ENCODE data around the gene OSBPL3.

The OSBPL3 gene

DNA sequence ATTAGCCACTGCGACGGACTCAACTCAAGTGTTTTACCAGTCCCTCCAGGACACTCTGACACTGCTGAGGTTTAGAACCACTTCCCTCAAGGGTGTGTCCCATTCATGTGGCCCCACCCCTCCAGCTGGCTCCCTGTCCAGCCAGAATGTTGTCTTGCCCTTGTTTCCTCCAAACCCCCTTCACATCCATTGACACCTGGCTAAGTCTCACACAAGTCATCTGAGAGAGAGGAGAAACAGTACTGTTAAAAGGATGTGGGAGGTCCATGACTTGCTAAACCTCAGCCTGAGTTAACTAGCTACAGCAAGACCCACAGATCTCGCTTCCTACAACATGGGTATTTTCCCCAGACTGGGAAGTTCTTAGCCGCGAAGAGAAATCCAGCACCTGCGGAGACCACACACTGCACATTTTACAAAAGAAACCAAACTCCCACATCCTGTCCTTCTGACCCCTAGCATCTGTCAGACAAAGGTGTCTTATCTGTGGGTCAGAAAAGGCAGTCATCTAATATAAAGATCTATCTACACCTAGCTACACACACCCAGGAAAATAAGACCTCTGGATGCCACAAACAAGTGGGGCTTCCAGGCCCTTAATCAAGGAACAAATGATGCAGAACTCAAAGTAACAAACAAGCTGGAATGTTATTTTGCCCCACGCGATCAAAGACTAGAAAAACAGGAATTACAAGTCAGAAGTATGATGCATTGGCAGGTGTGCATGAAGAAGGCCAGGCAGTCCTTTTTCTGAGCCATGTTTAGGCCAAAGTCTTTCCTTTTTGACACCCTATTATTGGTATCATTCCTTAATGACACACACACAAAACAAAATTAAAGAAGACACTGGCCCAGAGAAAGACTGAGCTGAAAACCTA, 13.9 kb downstream of the OSBPL3 start:
- H3K9ac ChIP-seq, result peak overlapping the region in 4 of 11 experiments; percentile 5 to 47 (median 22); a peak in 6 of 22 replicates
- peak overlapping the region; percentile 28 to 65 (median 57); a peak in 20 of 22 replicates for H3K27ac ChIP-seq
- peaks cover 0 to 6% (median 5%) of the 10 kb centered on the region in 11 experiments; a peak in 9 of 22 replicates for H3K9me3 ChIP-seq (replicated peaks in 1 of 11)
- peak overlapping the region; percentile 61 to 87 (median 74) for H3K4me2 ChIP-seq
- no peaks in the 10 kb centered on the region for H3K36me3 ChIP-seq
- no peaks in the 10 kb centered on the region for H3K27me3 ChIP-seq
- no peak for TF ChIP-seq Cebpa-rat (IDR thresholded peaks at IDR 0.05)
- peaks cover 48 to 92% (median 72%) of the 10 kb centered on the region in 10 experiments for H3K4me1 ChIP-seq
- peaks cover 0 to 4% (median 0%) of the 10 kb centered on the region in 11 experiments; a peak in 1 of 22 replicates for H4K20me1 ChIP-seq
- peak overlapping the region in 1 of 10 experiments; percentile 5; a peak in 2 of 20 replicates for H3K4me3 ChIP-seq

DNA sequence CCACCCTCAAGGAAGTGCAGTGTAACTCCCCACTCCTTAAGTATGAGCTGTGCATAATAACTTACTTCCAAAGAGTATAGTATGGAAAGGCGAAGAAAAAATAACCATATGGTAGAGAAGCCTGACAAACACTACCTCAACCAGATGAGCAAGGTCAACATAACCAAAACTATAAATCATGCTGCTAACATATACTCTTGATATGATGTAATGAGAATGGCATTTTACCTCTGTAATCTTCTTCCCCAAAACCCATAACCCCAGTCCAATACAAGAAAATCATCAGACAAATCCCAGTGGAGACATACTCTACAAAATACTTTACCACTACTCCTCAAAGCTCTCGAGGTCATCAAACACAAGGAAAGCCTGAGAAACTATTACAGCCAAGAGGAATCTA, 15.8 kb downstream of the OSBPL3 start:
- Histone ChIP-seq H3K9me3 (replicated peaks in 1 of 11) (peaks cover 0 to 16% (median 6%) of the 10 kb centered on the region in 11 experiments; a peak in 9 of 22 replicates), H3K4me2 (peak overlapping the region in 7 of 11 experiments; percentile 8 to 87 (median 73); a peak in 9 of 22 replicates), H3K4me1 (peaks cover 43 to 91% (median 63%) of the 10 kb centered on the region in 10 experiments), H3K4me3 (no peak overlapping the region), H3K27ac (peak overlapping the region in 4 of 11 experiments; percentile 67 to 86 (median 78); a peak in 4 of 22 replicates), H4K20me1 (peaks cover 0 to 4% (median 0%) of the 10 kb centered on the region in 11 experiments; a peak in 1 of 22 replicates), H3K36me3 (no peaks in the 10 kb centered on the region), H3K27me3 (no peaks in the 10 kb centered on the region), H3K9ac (no peak overlapping the region)
- no peak for TF ChIP-seq Cebpa-rat (IDR thresholded peaks at IDR 0.05)

DNA sequence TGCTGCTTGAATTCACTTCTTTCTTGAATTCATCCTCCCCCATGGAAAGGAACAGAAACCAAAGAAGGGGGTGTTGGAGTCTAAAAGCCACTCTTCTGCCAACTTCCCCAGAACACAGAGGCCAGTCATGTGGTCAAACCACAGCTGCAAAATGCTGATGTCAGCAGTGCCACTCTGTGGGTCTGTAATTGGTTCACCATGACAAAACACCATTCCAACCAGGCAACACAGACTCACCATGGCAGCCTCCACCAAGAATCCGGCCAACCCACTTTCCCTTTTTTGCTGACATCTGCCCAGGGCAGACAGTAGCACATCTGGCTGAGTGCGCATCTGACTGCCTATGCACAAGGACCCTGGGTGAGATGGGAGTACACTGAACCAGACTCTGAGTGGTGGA, 16.8 kb downstream of the OSBPL3 start:
- Histone ChIP-seq H3K27me3 (no peaks in the 10 kb centered on the region), H3K36me3 (no peaks in the 10 kb centered on the region), H3K9ac (peak overlapping the region in 6 of 11 experiments; percentile 50 to 69 (median 59); a peak in 9 of 22 replicates), H3K4me3 (peak overlapping the region in 2 of 10 experiments; percentile 7 to 26; a peak in 3 of 20 replicates), H3K4me2 (peak overlapping the region; percentile 55 to 87 (median 70)), H4K20me1 (peaks cover 0 to 4% (median 0%) of the 10 kb centered on the region in 11 experiments; a peak in 1 of 22 replicates), H3K9me3 (replicated peaks in 1 of 11) (peaks cover 0 to 16% (median 6%) of the 10 kb centered on the region in 11 experiments; a peak in 9 of 22 replicates), H3K27ac (peak overlapping the region in 10 of 11 experiments; percentile 33 to 86 (median 70); a peak in 18 of 22 replicates), H3K4me1 (peaks cover 39 to 89% (median 59%) of the 10 kb centered on the region in 10 experiments)
- no peak for TF ChIP-seq Cebpa-rat (IDR thresholded peaks at IDR 0.05)

DNA sequence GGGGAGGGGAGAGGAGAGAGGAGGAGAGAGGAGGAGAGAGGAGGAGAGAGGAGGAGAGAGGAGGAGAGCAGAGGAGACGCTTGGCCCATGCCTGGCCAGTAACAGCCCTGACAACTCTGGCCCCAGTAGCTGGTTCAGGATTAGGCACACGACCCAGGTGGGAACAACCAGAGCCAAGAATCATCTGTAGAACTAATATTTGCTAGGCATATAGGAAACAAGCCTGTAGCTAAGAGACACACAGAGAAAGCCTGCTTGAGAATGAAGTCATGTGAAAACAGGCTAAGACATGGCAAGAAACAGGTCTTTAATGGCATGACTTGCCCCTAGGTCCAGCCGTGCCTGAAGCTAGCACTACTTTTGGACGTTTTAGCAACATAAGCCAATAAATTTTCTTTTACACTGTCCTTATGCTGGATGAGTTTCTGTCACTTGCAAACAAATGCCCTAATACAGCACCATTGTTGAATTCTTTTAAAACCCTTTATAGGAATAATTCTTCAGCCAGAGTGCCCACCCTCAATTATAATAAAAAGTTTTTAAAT, 17.5 kb downstream of the OSBPL3 start:
- H3K9me3 ChIP-seq (replicated peaks in 1 of 11), result peaks cover 0 to 16% (median 6%) of the 10 kb centered on the region in 11 experiments; a peak in 9 of 22 replicates
- H3K4me3 ChIP-seq, result peak overlapping the region in 2 of 10 experiments; percentile 7 to 26; a peak in 3 of 20 replicates
- TF ChIP-seq Cebpa-rat (IDR thresholded peaks at IDR 0.05), result no peak
- peak overlapping the region in 6 of 11 experiments; percentile 50 to 69 (median 59); a peak in 8 of 22 replicates for H3K9ac ChIP-seq
- H3K4me2 ChIP-seq, result peak overlapping the region; percentile 55 to 87 (median 70)
- H3K36me3 ChIP-seq, result no peaks in the 10 kb centered on the region
- no peaks in the 10 kb centered on the region for H3K27me3 ChIP-seq
- H4K20me1 ChIP-seq, result peaks cover 0 to 4% (median 0%) of the 10 kb centered on the region in 11 experiments; a peak in 1 of 22 replicates
- peak overlapping the region in 8 of 11 experiments; percentile 47 to 86 (median 70); a peak in 16 of 22 replicates for H3K27ac ChIP-seq
- peaks cover 32 to 87% (median 52%) of the 10 kb centered on the region in 10 experiments for H3K4me1 ChIP-seq

DNA sequence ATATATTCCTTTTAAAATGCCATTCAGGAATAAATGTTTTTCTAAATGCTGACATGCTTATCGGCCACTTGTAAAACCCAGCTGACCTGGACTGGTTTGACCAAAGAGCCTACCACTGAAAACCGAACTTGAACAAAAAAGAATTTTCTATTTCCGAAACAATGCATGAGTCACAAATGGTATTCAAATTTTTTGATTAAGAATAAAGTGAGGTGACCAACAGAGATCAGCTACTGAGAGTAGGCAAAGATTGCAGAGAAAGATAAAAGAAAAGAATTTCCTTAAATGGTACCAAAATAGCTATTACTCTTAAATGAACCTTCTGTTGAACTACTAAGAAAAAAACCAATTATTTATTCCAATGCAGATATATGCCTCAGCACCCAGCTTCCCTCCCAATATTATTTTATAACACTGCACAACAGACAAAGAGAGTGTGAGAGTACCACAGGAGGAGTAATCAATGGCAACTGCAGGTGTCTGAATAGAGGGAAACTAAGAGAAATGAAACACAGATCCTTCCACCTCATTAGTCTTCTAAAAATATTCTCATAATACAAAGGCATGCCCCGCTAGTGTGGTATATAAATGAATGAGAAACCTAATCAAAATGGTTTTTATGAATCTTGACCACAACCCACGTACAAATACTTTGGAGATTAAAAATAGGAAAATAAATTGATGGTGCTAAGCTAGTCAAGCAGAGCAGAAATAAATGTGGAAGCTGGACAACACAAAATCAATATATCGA, 20.1 kb downstream of the OSBPL3 start:
- Histone ChIP-seq H3K36me3 (peaks cover 0 to 4% (median 0%) of the 10 kb centered on the region in 11 experiments; a peak in 1 of 22 replicates), H3K27me3 (no peaks in the 10 kb centered on the region), H3K4me3 (no peak overlapping the region), H3K4me1 (peaks cover 14 to 62% (median 26%) of the 10 kb centered on the region in 10 experiments), H3K4me2 (peak overlapping the region in 1 of 11 experiments; percentile 57; a peak in 1 of 22 replicates), H3K9ac (no peak overlapping the region), H3K27ac (no peak overlapping the region), H3K9me3 (replicated peaks in 1 of 11) (peaks cover 0 to 22% (median 6%) of the 10 kb centered on the region in 11 experiments; a peak in 11 of 22 replicates), H4K20me1 (no peaks in the 10 kb centered on the region)
- TF ChIP-seq Cebpa-rat (IDR thresholded peaks at IDR 0.05), result no peak

DNA sequence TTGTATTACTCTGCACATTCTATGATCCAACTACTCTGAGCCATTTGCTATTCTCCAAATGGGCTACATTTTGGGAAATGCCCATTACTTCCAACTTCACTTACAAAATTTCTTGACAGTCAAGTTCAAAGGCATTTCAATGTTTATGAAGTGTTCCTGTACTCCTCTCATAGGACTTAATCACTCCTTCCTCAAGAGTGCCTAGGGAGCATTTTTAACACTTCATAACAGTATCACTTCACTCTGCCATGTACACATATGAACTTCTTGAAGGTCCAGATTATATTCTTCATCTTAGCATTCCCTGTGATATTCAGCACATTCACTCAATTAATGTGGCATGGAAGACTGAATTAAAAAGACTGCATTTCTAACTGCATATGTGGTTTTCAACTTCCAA, 21.6 kb downstream of the OSBPL3 start:
- peak overlapping the region in 1 of 11 experiments; percentile 12; a peak in 1 of 22 replicates for H3K4me2 ChIP-seq
- no peak overlapping the region for H3K4me3 ChIP-seq
- peaks cover 10 to 54% (median 11%) of the 10 kb centered on the region in 10 experiments for H3K4me1 ChIP-seq
- peaks cover 0 to 3% (median 0%) of the 10 kb centered on the region in 11 experiments; a peak in 1 of 22 replicates for H4K20me1 ChIP-seq
- peaks cover 0 to 4% (median 0%) of the 10 kb centered on the region in 11 experiments; a peak in 1 of 22 replicates for H3K36me3 ChIP-seq
- no peak for TF ChIP-seq Cebpa-rat (IDR thresholded peaks at IDR 0.05)
- no peak overlapping the region for H3K9ac ChIP-seq
- H3K27me3 ChIP-seq, result no peaks in the 10 kb centered on the region
- H3K9me3 ChIP-seq (replicated peaks in 1 of 11), result peaks cover 0 to 22% (median 6%) of the 10 kb centered on the region in 11 experiments; a peak in 11 of 22 replicates
- no peak overlapping the region for H3K27ac ChIP-seq

DNA sequence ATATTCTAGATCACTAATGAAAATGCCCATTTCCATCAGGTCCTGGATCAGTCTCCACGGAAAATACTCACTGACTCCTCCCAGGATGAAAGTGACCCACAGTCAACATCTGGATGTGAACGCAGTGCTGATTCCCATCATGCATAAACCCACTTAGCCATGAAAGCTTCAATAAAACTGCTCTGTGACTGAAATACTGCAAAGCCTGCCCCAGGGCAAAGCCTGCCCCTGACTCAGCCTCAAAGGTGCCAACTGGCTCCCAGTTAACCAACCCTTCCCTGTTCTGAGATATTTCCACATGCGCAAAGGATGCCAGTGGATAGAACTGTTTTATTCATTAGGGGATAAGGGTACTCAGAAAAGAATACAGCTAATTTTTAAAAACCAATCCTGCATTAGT, 24.0 kb downstream of the OSBPL3 start:
- Histone ChIP-seq H3K4me1 (peaks cover 0 to 52% (median 0%) of the 10 kb centered on the region in 10 experiments; a peak in 6 of 20 replicates), H4K20me1 (peaks cover 0 to 3% (median 0%) of the 10 kb centered on the region in 11 experiments; a peak in 1 of 22 replicates), H3K27me3 (no peaks in the 10 kb centered on the region), H3K9ac (no peak overlapping the region), H3K9me3 (replicated peaks in 1 of 11) (peaks cover 0 to 15% (median under 1%) of the 10 kb centered on the region in 11 experiments; a peak in 8 of 22 replicates), H3K4me3 (no peak overlapping the region), H3K4me2 (no peak overlapping the region), H3K36me3 (peaks cover 0 to 4% (median 0%) of the 10 kb centered on the region in 11 experiments; a peak in 1 of 22 replicates), H3K27ac (no peak overlapping the region)
- no peak for TF ChIP-seq Cebpa-rat (IDR thresholded peaks at IDR 0.05)

DNA sequence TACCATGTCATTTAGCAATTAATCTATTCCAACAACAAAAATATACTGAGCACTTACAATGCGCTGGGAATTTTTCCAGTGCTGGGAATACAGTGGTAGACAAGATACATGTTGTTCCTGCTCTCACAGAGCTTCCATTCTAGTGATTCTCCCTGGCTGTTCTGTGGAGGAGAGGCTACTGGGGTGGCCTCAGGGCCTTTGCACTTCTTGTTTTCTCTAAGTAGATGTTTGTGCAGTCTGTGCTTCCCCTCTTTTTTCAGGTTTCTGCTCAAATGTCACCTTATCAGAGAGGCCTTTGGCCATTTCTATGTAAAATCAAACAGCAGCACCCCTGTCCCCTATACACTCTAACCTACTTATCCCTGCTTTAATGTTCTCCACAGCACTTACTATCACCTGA, 24.7 kb downstream of the OSBPL3 start:
- Histone ChIP-seq H4K20me1 (peaks cover 0 to 3% (median 0%) of the 10 kb centered on the region in 11 experiments; a peak in 1 of 22 replicates), H3K36me3 (peaks cover 0 to 4% (median 0%) of the 10 kb centered on the region in 11 experiments; a peak in 1 of 22 replicates), H3K4me3 (no peak overlapping the region), H3K9ac (no peak overlapping the region), H3K9me3 (replicated peaks in 1 of 11) (peaks cover 0 to 8% (median 4%) of the 10 kb centered on the region in 11 experiments; a peak in 6 of 22 replicates), H3K4me1 (peaks cover 0 to 52% (median 0%) of the 10 kb centered on the region in 10 experiments; a peak in 6 of 20 replicates), H3K27me3 (no peaks in the 10 kb centered on the region), H3K4me2 (no peak overlapping the region), H3K27ac (no peak overlapping the region)
- no peak for TF ChIP-seq Cebpa-rat (IDR thresholded peaks at IDR 0.05)
